H9 (cell line): ENCODE measurements around the gene NRG2. TPM values are rescaled to one million over a fixed set of nuclear protein-coding genes. Genes with fewer than 3 reads are reported as not detected.

ENCODE experiments used
- DNase-seq: peaks from one replicate; pipeline ENCODE4 v3.0.0-alpha.2; 2017
- H2AFZ ChIP-seq: one replicate; pipeline ENCODE4 v1.6.1; 2013; ENCODE audit warnings: mild to moderate bottlenecking, low read length, control low read depth, moderate library complexity
- H2AK5ac ChIP-seq: 2 replicates; pipeline ENCODE4 v1.6.1; 2013; ENCODE audit warnings: low read length, control low read depth, mixed read lengths; ENCODE audit not compliant: insufficient read length
- H2BK120ac ChIP-seq: one replicate; pipeline ENCODE4 v1.6.1; 2013; ENCODE audit warnings: low read depth, mild to moderate bottlenecking, low read length, control low read depth, inconsistent platforms; ENCODE audit not compliant: poor library complexity, severe bottlenecking
- H2BK12ac ChIP-seq: 2 replicates; pipeline ENCODE4 v1.6.1; 2013; ENCODE audit warnings: low read length, control low read depth, mixed read lengths, low read depth; ENCODE audit not compliant: insufficient read length
- H2BK15ac ChIP-seq: 2 replicates; pipeline ENCODE4 v1.6.1; 2013; ENCODE audit warnings: low read depth, low read length, control low read depth
- H2BK20ac ChIP-seq: one replicate; pipeline ENCODE4 v1.6.1; 2013; ENCODE audit warnings: low read depth, mild to moderate bottlenecking, low read length, control low read depth, inconsistent platforms; ENCODE audit not compliant: poor library complexity, severe bottlenecking
- H2BK5ac ChIP-seq: 2 replicates; pipeline ENCODE4 v1.6.1; 2013; ENCODE audit warnings: low read length, control low read depth, mixed read lengths; ENCODE audit not compliant: insufficient read length
- H3K14ac ChIP-seq: 2 replicates; pipeline ENCODE4 v1.6.1; 2013; ENCODE audit warnings: low read length, control low read depth; ENCODE audit not compliant: insufficient read depth
- H3K18ac ChIP-seq: 2 replicates; pipeline ENCODE4 v1.6.1; 2013; ENCODE audit warnings: low read depth, mild to moderate bottlenecking, mixed read lengths, low read length, control low read depth; ENCODE audit not compliant: insufficient read length
- H3K23ac ChIP-seq: 2 replicates; pipeline ENCODE4 v1.6.1; 2013; ENCODE audit warnings: low read length, control low read depth, mixed read lengths, low read depth; ENCODE audit not compliant: insufficient read length
- H3K23me2 ChIP-seq: 2 replicates; pipeline ENCODE4 v1.6.1; 2013; ENCODE audit warnings: low read depth, mild to moderate bottlenecking, mixed read lengths, low read length, control low read depth; ENCODE audit not compliant: insufficient read length, poor library complexity, severe bottlenecking
- H3K27ac ChIP-seq: 2 replicates; pipeline ENCODE4 v1.5.1; 2013; ENCODE audit warnings: low read length, control low read depth, mixed read lengths, low read depth; ENCODE audit not compliant: insufficient read length
- H3K27me3 ChIP-seq: 2 replicates; pipeline ENCODE4 v1.6.1; 2013; ENCODE audit warnings: low read length, control low read depth, inconsistent platforms; ENCODE audit not compliant: insufficient read depth
- H3K4ac ChIP-seq: 2 replicates; pipeline ENCODE4 v1.6.1; 2013; ENCODE audit warnings: low read depth, mild to moderate bottlenecking, control low read depth, inconsistent platforms, low read length, moderate library complexity
- H3K4me1 ChIP-seq: 2 replicates; pipeline ENCODE4 v1.6.1; 2013; ENCODE audit warnings: low read length, control low read depth, inconsistent platforms; ENCODE audit not compliant: insufficient read depth
- H3K4me2 ChIP-seq: 2 replicates; pipeline ENCODE4 v1.6.1; 2013; ENCODE audit warnings: low read length, control low read depth, mixed read lengths; ENCODE audit not compliant: insufficient read length, insufficient read depth
- H3K56ac ChIP-seq: 2 replicates; pipeline ENCODE4 v1.6.1; 2013; ENCODE audit warnings: low read depth, mild to moderate bottlenecking, mixed read lengths, low read length, control low read depth; ENCODE audit not compliant: insufficient read length
- H3K79me1 ChIP-seq: 2 replicates; pipeline ENCODE4 v1.6.1; 2013; ENCODE audit warnings: low read depth, mild to moderate bottlenecking, moderate library complexity, low read length, control low read depth, inconsistent platforms; ENCODE audit not compliant: insufficient read depth, poor library complexity, severe bottlenecking
- H3K79me2 ChIP-seq: 2 replicates; pipeline ENCODE4 v1.6.1; 2013; ENCODE audit warnings: low read length, control low read depth, inconsistent platforms; ENCODE audit not compliant: insufficient read depth
- H3K9ac ChIP-seq: 2 replicates; pipeline ENCODE4 v1.6.1; 2013; ENCODE audit warnings: low read length, control low read depth, mixed read lengths; ENCODE audit not compliant: insufficient read length; ENCODE audit errors: extremely low read depth
- H3K9me3 ChIP-seq: one replicate; pipeline ENCODE4 v1.6.1; 2013; ENCODE audit warnings: low read depth, low read length, inconsistent platforms; ENCODE audit not compliant: control insufficient read depth
- H3T11ph ChIP-seq: one replicate; pipeline ENCODE4 v1.6.1; 2013; ENCODE audit warnings: mild to moderate bottlenecking, low read length, control low read depth, inconsistent platforms
- H4K20me1 ChIP-seq: one replicate; pipeline ENCODE4 v1.6.1; 2013; ENCODE audit not compliant: control insufficient read depth, insufficient read length, insufficient read depth
- H4K5ac ChIP-seq: 2 replicates; pipeline ENCODE4 v1.6.1; 2013; ENCODE audit warnings: low read depth, mild to moderate bottlenecking, mixed read lengths, low read length, control low read depth; ENCODE audit not compliant: insufficient read length
- H4K8ac ChIP-seq: replicated peaks from 2 replicates; pipeline ENCODE4 v1.6.1; 2013; ENCODE audit warnings: low read length, control low read depth, mixed read lengths, low read depth; ENCODE audit not compliant: insufficient read length
- H4K91ac ChIP-seq: 2 replicates; pipeline ENCODE4 v1.6.1; 2013; ENCODE audit warnings: low read depth, mild to moderate bottlenecking, moderate library complexity, mixed read lengths, low read length, control low read depth; ENCODE audit not compliant: insufficient read length
- H3K27ac Mint-ChIP-seq, 3 experiments: 2 replicates in 2 of 3; 3 replicates in 1 of 3; pipeline ENCODE4 v1.8.0; 2020 to 2021; ENCODE audit warnings: mixed read lengths in 3 of 3, mild to moderate bottlenecking in 1 of 3, moderate library complexity in 1 of 3
- H3K27me3 Mint-ChIP-seq: 2 replicates; pipeline ENCODE4 v1.8.0; 2021; ENCODE audit warnings: low read depth, mild to moderate bottlenecking, moderate library complexity, mixed read lengths
- H3K36me3 Mint-ChIP-seq, 3 experiments: 2 replicates in 2 of 3; 3 replicates in 1 of 3; pipeline ENCODE4 v1.8.0; 2020 to 2021; ENCODE audit warnings: low read depth in 3 of 3, mixed read lengths in 3 of 3; ENCODE audit not compliant: insufficient read depth in 1 of 3
- H3K4me1 Mint-ChIP-seq, 2 experiments: 2 replicates each; pipeline ENCODE4 v1.8.0; 2020; ENCODE audit warnings: mixed read lengths in 2 of 2
- H3K4me3 Mint-ChIP-seq, 2 experiments: 2 replicates in 1 of 2; 3 replicates in 1 of 2; pipeline ENCODE4 v1.8.0; 2020 to 2021; ENCODE audit warnings: mild to moderate bottlenecking in 2 of 2, mixed read lengths in 2 of 2, moderate library complexity in 1 of 2
- H3K9me3 Mint-ChIP-seq, 2 experiments: 2 replicates in 1 of 2; 3 replicates in 1 of 2; pipeline ENCODE4 v1.8.0; 2020; ENCODE audit warnings: mild to moderate bottlenecking in 2 of 2, mixed read lengths in 2 of 2, moderate library complexity in 1 of 2
- CTCF ChIP-seq: fragments of 200-600 bp; sonication (generic); conservative IDR thresholded peaks from 3 replicates; pipeline ENCODE4 v1.8.0; 2021; ENCODE audit warnings: antibody characterized with exemption, mild to moderate bottlenecking
- WGBS: extraction: QIAGEN DNeasy Blood & Tissue Kit; methylation state at CpG from one replicate; pipeline ENCODE4 v1.1.7; 2013; ENCODE audit warnings: missing lambda C conversion rate, low lambda C conversion rate, mixed read lengths; ENCODE audit not compliant: insufficient read length; ENCODE audit errors: extremely low coverage; 5-methylcytosine and 5-hydroxymethylcytosine counted together
- total RNA-seq: library from RNA; stranded (reverse); gene quantifications from 2 replicates; pipeline ENCODE4 v1.2.1, GENCODE V29; 2021

NRG2 gene
- total RNA-seq, 1 experiment from 2014 or later: not detected

- no peak overlapping the region for H3K27ac ChIP-seq
- no peaks in the 10 kb centered on the region; the same call in 1 of the 2 replicates for H3K27me3 ChIP-seq
- no peak for DNase-seq
- no peak overlapping the region for H3K23ac ChIP-seq
- H3K56ac ChIP-seq: no peak overlapping the region
- no peaks in the 10 kb centered on the region for H3K23me2 ChIP-seq
- H3K9ac ChIP-seq: no peak overlapping the region
- no peak overlapping the region for H3K4ac ChIP-seq
- no peak overlapping the region for H2BK15ac ChIP-seq
- H3K79me1 ChIP-seq: no peaks in the 10 kb centered on the region
- Mint-ChIP-seq H3K36me3 (no peaks in the 10 kb centered on the region), H3K27me3 (peaks cover 34% of the 10 kb centered on the region), H3K4me1 (peaks cover 9 to 14% of the 10 kb centered on the region in 2 experiments), H3K4me3 (no peak overlapping the region), H3K9me3 (no peaks in the 10 kb centered on the region), H3K27ac (no peak overlapping the region)
- H3T11ph ChIP-seq: no peak overlapping the region
- H4K5ac ChIP-seq: no peak overlapping the region
- H3K79me2 ChIP-seq: no peaks in the 10 kb centered on the region
- no peak overlapping the region for H2BK20ac ChIP-seq
- no peak for TF ChIP-seq CTCF
- H3K9me3 ChIP-seq: no peaks in the 10 kb centered on the region
- H3K4me2 ChIP-seq: no peak overlapping the region
- H2AFZ ChIP-seq: no peak overlapping the region
- H4K91ac ChIP-seq: no peak overlapping the region
- no peak overlapping the region for H2AK5ac ChIP-seq
- no peak overlapping the region for H4K8ac ChIP-seq
- H2BK12ac ChIP-seq: no peak overlapping the region
- no peaks in the 10 kb centered on the region for H4K20me1 ChIP-seq
- no peak overlapping the region for H3K14ac ChIP-seq
- H3K18ac ChIP-seq: no peak overlapping the region
- no CpG with 5 or more reads among the region's 3 CpGs for WGBS
- H2BK5ac ChIP-seq: no peak overlapping the region
- no peak overlapping the region for H2BK120ac ChIP-seq
- 0 out of 2 replicates have a peak, but pooled peaks cover 2% of the 10 kb centered on the region for H3K4me1 ChIP-seq
These were observed 130.9 kb downstream of the NRG2 start for GRCh38 chr5:139912158-139912557.
